ENCODE data around the gene SND1.

SND1 gene

DNA sequence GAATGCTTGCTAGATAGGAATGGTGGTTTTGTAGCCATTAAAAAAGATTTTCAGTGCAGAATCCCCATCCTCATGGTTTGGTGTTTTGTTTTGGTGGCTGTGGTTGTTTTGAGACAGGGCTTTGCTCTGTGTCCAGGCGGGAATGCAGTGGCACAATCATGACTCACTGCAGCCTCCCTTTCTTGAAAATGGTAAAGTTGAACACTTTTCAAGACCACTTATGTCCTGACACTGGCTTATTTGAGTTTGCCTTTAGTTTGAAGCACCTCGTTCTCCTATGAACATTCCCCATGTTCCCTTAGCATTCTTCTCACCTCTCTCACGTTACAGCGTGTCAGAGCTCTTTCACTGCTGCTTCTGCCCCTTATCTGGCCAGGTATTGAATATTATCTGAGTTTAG is 239.2 kb downstream of the SND1 start:
- TF ChIP-seq, protein P1, sequence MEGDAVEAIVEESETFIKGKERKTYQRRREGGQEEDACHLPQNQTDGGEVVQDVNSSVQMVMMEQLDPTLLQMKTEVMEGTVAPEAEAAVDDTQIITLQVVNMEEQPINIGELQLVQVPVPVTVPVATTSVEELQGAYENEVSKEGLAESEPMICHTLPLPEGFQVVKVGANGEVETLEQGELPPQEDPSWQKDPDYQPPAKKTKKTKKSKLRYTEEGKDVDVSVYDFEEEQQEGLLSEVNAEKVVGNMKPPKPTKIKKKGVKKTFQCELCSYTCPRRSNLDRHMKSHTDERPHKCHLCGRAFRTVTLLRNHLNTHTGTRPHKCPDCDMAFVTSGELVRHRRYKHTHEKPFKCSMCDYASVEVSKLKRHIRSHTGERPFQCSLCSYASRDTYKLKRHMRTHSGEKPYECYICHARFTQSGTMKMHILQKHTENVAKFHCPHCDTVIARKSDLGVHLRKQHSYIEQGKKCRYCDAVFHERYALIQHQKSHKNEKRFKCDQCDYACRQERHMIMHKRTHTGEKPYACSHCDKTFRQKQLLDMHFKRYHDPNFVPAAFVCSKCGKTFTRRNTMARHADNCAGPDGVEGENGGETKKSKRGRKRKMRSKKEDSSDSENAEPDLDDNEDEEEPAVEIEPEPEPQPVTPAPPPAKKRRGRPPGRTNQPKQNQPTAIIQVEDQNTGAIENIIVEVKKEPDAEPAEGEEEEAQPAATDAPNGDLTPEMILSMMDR (conservative IDR thresholded peaks at IDR 0.05; ENCODE audit: low read length): no peak
- DNase-seq (ENCODE audit: low read depth): no peak
- H3K4me3 ChIP-seq (ENCODE audit: low read length): no peak overlapping the region

DNA sequence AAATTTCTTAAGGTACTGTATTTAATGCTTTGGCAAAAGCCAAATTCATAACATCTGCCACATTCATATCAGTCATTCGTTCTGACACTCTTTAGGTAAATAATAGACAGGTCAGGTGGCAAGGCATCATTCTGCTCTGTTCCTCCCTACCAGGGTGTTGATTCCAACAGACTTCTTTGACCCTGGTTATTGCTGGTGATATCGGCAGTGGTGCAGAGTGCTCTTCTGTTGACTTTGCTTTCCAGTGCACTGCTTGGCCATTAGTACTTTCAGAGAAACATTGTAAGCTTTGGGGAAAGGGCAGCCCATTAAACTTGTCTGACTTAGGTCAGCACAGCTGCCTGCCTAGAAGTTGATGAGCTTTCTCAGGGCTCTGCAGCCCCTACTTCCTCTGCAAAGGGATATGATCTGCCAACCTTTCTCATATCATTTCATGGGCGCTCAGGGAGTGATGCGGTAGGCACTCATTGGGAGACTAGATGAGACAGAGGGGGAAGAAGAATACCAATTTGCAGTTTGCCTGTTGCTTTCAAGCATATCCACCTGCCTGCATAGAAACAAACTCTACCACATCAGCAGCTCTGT is 240.0 kb downstream of the SND1 start:
- DNase-seq (ENCODE audit: low read depth): no peak
- TF ChIP-seq, protein P1 (conservative IDR thresholded peaks at IDR 0.05; ENCODE audit: low read length): no peak
- H3K4me3 ChIP-seq (ENCODE audit: low read length): no peak overlapping the region

DNA sequence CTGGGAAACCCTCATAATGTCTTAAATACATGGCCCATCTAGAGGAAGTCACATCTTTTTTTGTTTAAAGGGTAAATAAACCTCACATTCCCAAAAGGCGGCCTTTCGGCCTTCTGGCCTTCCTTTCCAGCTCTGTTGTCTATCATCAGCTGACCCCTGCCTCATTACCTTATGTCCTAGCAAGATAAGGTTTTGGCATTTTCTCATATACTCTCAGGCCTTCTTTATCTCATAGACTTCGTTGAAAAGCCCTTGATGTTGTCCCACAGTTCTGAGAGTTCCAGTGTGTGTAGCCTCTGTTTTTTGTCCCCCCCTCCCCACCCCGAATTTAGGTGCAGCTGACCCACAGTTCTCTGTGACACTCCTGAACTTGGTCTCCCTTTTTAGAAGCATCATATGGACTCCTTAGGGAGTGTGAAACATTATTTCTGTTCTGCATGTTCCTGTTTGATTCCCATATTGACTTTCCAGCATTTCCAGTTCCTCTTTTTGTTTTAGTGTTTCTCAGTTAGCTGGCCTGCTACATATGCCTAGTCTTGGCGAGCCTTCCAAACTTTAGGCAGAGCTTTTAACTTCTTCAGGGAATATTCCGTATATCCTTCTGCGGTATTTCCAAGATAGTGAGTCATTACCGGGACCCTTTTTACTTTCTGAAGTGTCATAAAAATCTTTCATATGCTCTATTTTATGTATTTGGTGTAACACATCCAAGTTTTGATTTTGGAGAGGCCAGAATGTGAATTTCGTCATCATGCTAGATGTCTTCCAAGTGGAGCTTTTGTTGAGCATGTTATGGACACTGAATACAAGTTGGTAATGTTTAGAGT is 240.7 kb downstream of the SND1 start:
- TF ChIP-seq, protein P1 (conservative IDR thresholded peaks at IDR 0.05; ENCODE audit: low read length): no peak
- no peak for DNase-seq (ENCODE audit: low read depth)
- H3K4me3 ChIP-seq (ENCODE audit: low read length): no peak overlapping the region

DNA sequence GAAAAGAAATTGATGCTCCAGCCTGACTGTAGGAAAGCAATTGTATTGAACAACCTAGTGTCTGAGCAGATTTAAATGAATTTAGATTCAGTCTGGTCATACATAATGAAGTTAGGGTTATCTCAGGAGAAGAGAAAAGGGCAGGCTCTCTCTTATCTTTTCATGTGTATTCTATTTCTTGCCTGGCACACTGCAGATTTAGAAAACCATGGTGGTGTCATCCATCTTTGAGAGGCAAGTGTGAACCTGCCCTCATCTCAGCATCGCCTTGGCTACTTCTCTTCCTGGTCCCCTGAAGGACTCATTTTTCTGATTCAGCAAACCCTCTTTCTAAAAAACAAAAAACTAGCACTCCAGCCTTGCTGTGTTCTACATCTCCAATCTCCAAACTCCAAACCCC is 241.6 kb downstream of the SND1 start:
- TF ChIP-seq, protein P1 (conservative IDR thresholded peaks at IDR 0.05; ENCODE audit: low read length): no peak
- DNase-seq (ENCODE audit: low read depth): no peak
- no peak overlapping the region for H3K4me3 ChIP-seq (ENCODE audit: low read length)

DNA sequence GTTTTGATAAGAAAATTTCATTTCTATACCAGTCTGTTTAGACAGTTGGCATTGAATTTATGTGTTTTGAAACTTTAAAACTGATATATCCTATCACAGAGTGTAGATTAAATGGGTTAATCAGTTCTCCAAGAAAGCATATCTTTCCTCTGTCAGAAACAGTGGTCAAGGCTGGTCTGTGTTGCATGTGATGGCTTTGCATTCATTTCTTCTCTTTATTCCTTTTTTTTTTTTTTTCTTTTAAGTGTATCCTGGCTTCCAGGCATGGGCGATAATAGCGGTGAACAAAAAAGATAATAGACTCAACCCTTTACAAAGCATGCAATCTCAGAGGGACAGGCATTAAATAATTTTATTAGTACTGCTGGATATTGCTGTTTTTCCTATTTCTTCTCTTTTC is 242.6 kb downstream of the SND1 start:
- no peak overlapping the region for H3K4me3 ChIP-seq (ENCODE audit: low read length)
- TF ChIP-seq, protein P1 (conservative IDR thresholded peaks at IDR 0.05; ENCODE audit: low read length): no peak
- no peak for DNase-seq (ENCODE audit: low read depth)

DNA sequence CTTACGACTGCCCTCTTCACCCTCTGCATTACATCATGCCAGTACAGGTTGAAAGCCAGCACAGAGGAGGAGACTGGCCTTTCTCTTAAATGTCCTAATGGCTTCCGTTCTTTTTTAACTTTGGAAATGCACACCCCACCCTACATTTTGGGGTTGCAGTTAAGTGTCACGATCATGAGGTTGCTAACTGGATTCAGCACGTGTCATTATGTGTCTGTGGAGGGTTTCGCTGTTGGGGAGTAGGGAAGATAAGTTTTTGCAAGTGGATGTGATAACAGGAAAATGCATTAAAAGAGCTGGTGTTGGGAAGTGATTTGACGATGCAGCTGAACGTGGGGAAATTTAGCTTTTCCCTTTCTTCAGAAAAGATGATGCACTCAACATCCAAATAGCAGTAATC is 243.4 kb downstream of the SND1 start:
- no peak for DNase-seq (ENCODE audit: low read depth)
- no peak overlapping the region for H3K4me3 ChIP-seq (ENCODE audit: low read length)
- TF ChIP-seq, protein P1 (conservative IDR thresholded peaks at IDR 0.05; ENCODE audit: low read length): no peak

DNA sequence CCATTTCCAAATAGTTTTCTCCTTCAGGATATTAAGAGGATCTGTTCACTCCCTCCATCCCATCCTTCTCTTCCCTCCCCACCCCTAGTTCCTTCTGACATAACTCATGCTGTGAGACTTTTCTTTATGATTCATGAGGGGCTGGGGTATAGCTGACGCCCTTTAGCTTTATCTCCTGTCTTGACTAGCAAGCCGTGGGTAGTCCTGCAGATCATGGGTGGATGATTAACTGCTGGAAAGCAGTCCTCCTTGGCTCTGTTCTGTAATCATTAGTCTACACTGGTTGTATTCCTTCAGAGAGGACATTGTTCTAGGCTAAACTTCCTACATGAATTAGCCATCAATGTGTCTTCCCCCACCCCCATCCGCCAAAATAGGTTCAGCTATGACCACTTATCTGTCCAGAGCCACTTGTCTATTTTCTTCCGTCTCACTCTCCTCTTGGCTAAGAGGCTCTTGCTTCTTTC is 243.9 kb downstream of the SND1 start:
- H3K4me3 ChIP-seq (ENCODE audit: low read length): no peak overlapping the region
- TF ChIP-seq, protein P1 (conservative IDR thresholded peaks at IDR 0.05; ENCODE audit: low read length): no peak
- DNase-seq (ENCODE audit: low read depth): no peak
